ENCODE measurements around the gene METTL8. TPM values are rescaled to one million over a fixed set of nuclear protein-coding genes. Genes with fewer than 3 reads are reported as not detected.

The METTL8 gene
- total and polyA plus RNA-seq, 8 donors = 13.8 to 19.2 (median 15.2) TPM

Other genes starting within 250 kb of the METTL8 start
- gene DCAF17, start 236 bp upstream of the METTL8 start, total RNA-seq = 10 to 100 TPM; 14.2 to 18.7 TPM
- gene DCAF17, start 236 bp upstream of the METTL8 start, polyA plus RNA-seq (ENCODE audit: insufficient read length in 6 of 6) = 10 to 100 TPM; 27.3 to 36.7 (median 28.9) TPM
- gene CYBRD1, start 88.5 kb upstream of the METTL8 start, total RNA-seq = 10 to 100 TPM; 87.5 to 96.8 TPM
- gene CYBRD1, start 88.5 kb upstream of the METTL8 start, polyA plus RNA-seq (ENCODE audit: insufficient read length in 6 of 6) = 100 to 1,000 TPM in 1 of 6 donors, 10 to 100 TPM in 5; 72.8 to 116 (median 87.4) TPM